Effector memory CD4-positive, alpha-beta T cell (primary cell): ENCODE measurements around the gene LIM2.
"Not testable (repeated sequence)": the region's sequence is repeated elsewhere in the genome, so short reads cannot be mapped to it uniquely, and the experiment has no call there.

ENCODE experiments used
- DNase-seq, 3 donors: peaks; one replicate each; pipeline ENCODE4 v3.0.0-alpha.2; 2020
- H3K27ac ChIP-seq: 2 replicates; pipeline ENCODE4 v1.7.0; 2013; ENCODE audit warnings: mild to moderate bottlenecking, low read length, moderate library complexity; ENCODE audit not compliant: insufficient read depth, poor library complexity, severe bottlenecking
- H3K27me3 ChIP-seq: replicated peaks from 2 replicates; pipeline ENCODE4 v1.7.0; 2013; ENCODE audit warnings: mild to moderate bottlenecking, low read length; ENCODE audit not compliant: insufficient read depth, control insufficient read depth, poor library complexity, severe bottlenecking
- H3K36me3 ChIP-seq: 2 replicates; pipeline ENCODE4 v1.7.0; 2013; ENCODE audit warnings: mild to moderate bottlenecking, low read length, moderate library complexity; ENCODE audit not compliant: control insufficient read depth, insufficient read depth
- H3K4me1 ChIP-seq: 2 replicates; pipeline ENCODE4 v1.7.0; 2013; ENCODE audit warnings: low read length, mild to moderate bottlenecking; ENCODE audit not compliant: control insufficient read depth, insufficient read depth, poor library complexity, severe bottlenecking
- H3K4me3 ChIP-seq: 2 replicates; pipeline ENCODE4 v1.7.0; 2013; ENCODE audit warnings: low read length, low read depth, mild to moderate bottlenecking; ENCODE audit not compliant: insufficient read depth, poor library complexity, severe bottlenecking
- H3K9me3 ChIP-seq: 2 replicates; pipeline ENCODE4 v1.7.0; 2013; ENCODE audit warnings: mild to moderate bottlenecking, low read length, moderate library complexity; ENCODE audit not compliant: control insufficient read depth

The LIM2 gene

DNA sequence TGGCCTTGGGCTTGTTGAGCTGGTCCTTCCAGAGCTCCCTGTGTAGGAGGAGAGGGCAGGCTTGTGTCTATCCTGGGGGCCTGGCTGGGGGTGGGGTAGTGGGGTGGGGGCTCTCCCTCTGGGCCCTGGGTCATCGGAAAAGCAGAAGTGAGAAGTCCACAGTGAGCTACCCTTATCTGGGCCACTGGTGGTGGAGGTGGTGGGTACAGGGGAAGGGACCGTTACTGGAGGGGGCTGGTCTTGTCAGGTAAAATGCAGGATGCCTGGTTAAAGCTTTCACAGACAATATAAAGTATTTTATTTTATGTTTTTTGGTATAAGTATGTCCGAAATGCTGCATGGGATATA, 30.0 kb upstream of the LIM2 start:
- H3K27ac ChIP-seq = no peak overlapping the region
- H3K27me3 ChIP-seq = peaks cover 10% of the 10 kb centered on the region
- DNase-seq = no peak
- no peaks in the 10 kb centered on the region for H3K36me3 ChIP-seq
- peaks cover 2% of the 10 kb centered on the region for H3K4me1 ChIP-seq
- no peaks in the 10 kb centered on the region for H3K9me3 ChIP-seq
- H3K4me3 ChIP-seq = no peak overlapping the region

GRCh38 chr19:51417107-51417809, 29.5 kb upstream of the LIM2 start, which contains the start of gene SIGLEC10:
Gene SIGLEC10, minus strand, starts transcription at chr19:51417642. Its CDS starts 61 bp downstream, at chr19:51417581.
- no peak for DNase-seq
- no peaks in the 10 kb centered on the region for H3K9me3 ChIP-seq
- no peak within 1 kb of the TSS for H3K27ac ChIP-seq
- peaks cover 10% of the 10 kb centered on the region for H3K27me3 ChIP-seq
- H3K4me1 ChIP-seq = peaks cover 2% of the 10 kb centered on the region
- no peaks in the 10 kb centered on the region for H3K36me3 ChIP-seq
- H3K4me3 ChIP-seq = no peak within 1 kb of the TSS

GRCh38 chr19:51416422-51416821, 28.6 kb upstream of the LIM2 start:
- not testable (repeated sequence) for H3K36me3 ChIP-seq, DNase-seq, H3K27me3 ChIP-seq, H3K4me1 ChIP-seq, H3K4me3 ChIP-seq, H3K9me3 ChIP-seq, H3K27ac ChIP-seq

DNA sequence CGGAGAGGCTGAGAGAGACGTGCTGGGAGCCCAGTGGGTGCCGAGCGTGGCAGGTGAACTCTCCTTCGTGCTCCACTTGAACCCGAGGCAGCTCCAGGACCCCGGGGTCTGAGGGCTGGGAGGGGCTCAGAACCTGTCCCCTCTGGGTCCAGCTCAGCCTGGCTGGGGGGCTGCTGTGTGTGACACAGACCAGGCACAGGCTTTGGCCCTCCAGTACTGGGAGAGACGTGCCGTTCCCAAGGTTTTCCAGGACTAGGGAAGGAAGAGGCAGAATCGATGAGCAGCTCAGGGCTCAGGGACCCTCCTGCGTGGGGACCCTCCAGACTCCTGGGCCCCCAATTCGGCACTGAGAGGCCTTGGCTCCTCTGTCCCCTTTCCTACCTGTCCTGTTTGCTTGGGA, 27.4 kb upstream of the LIM2 start:
- no peak overlapping the region for H3K27ac ChIP-seq
- DNase-seq = no peak
- no peak overlapping the region for H3K4me3 ChIP-seq
- no peaks in the 10 kb centered on the region for H3K4me1 ChIP-seq
- no peaks in the 10 kb centered on the region for H3K9me3 ChIP-seq
- no peaks in the 10 kb centered on the region for H3K27me3 ChIP-seq
- no peaks in the 10 kb centered on the region for H3K36me3 ChIP-seq

DNA sequence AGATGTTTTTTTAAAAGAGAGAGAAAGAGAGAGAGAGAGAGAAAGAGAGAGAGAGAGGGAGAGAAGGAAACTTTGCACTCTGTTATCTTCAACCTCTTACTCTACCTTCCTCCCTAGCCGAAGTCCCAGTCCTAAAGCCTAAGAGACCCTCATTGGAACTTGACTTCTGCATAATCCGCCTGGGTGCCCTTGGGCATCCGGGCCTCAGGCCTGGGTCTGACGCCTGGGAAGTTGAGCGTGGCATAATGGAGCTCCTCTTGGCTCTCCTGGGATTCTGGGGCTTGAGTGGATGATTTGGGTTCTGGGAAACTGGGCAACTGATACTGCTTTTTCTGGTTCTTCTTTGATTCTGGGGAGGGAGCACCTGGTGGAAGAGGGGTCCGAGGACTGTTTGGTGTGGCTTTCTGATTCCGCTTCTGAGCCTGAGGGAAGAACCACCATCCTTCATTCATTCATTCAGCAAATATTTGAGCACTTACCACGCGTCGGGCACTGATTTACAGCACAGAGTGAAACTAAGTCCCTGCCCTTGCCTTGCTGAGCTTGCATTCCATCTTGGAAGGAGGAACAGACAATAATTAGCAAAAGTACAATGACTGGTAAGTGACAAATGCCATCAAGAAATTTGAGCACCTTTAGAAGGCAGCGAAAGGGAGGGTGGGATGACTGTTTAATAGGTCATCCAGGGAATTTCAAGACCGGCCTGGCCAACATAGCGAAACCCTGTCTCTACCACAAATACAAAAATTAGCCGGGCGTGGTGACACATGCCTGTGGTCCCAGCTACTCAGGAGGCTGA, 23.4 kb upstream of the LIM2 start:
- Histone ChIP-seq H3K4me3 (no peak overlapping the region), H3K9me3 (no peaks in the 10 kb centered on the region), H3K4me1 (no peaks in the 10 kb centered on the region), H3K27me3 (no peaks in the 10 kb centered on the region), H3K36me3 (no peaks in the 10 kb centered on the region), H3K27ac (no peak overlapping the region)
- DNase-seq = no peak

GRCh38 chr19:51407511-51408131, 19.8 kb upstream of the LIM2 start:
- no peaks in the 10 kb centered on the region for H3K4me1 ChIP-seq
- H3K27me3 ChIP-seq = no peaks in the 10 kb centered on the region
- H3K4me3 ChIP-seq = no peak overlapping the region
- H3K36me3 ChIP-seq = no peaks in the 10 kb centered on the region
- H3K27ac ChIP-seq = no peak overlapping the region
- no peak for DNase-seq
- no peaks in the 10 kb centered on the region for H3K9me3 ChIP-seq

DNA sequence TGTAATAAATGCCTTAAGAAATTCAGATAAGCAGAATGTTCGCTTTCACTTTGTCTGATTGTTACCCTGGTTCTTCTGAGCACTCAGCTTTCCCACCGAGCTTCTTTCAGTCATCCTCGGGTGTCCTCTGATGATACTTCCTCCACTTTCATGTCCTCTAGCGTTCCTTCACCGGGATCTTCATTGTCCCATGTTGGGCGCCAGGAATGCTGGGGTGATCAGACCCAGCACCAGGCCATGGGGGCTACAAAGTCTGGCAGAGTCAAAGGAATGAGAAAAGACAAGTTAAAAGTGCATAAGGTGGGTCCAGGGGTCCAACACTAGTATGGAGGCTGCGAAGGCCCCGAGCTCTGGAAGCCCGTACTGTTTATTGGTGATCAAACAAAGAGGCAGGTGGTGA, 14.3 kb upstream of the LIM2 start:
- no peaks in the 10 kb centered on the region for H3K9me3 ChIP-seq
- no peaks in the 10 kb centered on the region for H3K4me1 ChIP-seq
- H3K27me3 ChIP-seq = no peaks in the 10 kb centered on the region
- no peak overlapping the region for H3K27ac ChIP-seq
- no peaks in the 10 kb centered on the region for H3K36me3 ChIP-seq
- H3K4me3 ChIP-seq = no peak overlapping the region
- no peak for DNase-seq

DNA sequence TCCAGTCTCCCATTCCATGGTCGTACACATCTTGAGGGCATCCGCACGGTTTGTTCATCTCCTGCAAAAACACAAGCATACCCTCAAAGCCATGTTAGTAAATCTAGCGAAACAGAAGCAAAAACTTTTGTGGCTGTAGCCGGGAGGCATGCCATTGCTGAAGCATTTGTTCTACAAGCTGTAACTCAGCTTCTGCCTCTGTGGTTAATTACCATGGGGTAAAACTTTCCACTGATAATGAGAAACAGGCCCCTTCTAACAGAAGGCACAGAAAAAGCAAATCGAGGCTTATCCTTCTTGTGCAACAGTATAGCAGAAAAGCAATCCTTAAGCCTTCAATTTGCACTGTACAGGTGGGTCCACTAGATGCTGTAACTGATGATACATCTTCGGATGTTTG, 12.2 kb upstream of the LIM2 start:
- not testable (repeated sequence) for H3K36me3 ChIP-seq, H3K4me1 ChIP-seq, DNase-seq, H3K9me3 ChIP-seq, H3K27me3 ChIP-seq, H3K27ac ChIP-seq, H3K4me3 ChIP-seq

- Histone ChIP-seq H3K27me3 (no peaks in the 10 kb centered on the region), H3K27ac (no peak overlapping the region), H3K4me1 (peaks cover 7% of the 10 kb centered on the region), H3K36me3 (no peaks in the 10 kb centered on the region), H3K9me3 (no peaks in the 10 kb centered on the region), H3K4me3 (no peak overlapping the region)
- no peak for DNase-seq
Measured at GRCh38 chr19:51399231-51399630, 11.5 kb upstream of the LIM2 start.

GRCh38 chr19:51398096-51398704, 10.4 kb upstream of the LIM2 start:
- Histone ChIP-seq H3K36me3 (no peaks in the 10 kb centered on the region), H3K27ac (no peak overlapping the region), H3K4me3 (no peak overlapping the region), H3K4me1 (peaks cover 12% of the 10 kb centered on the region), H3K9me3 (no peaks in the 10 kb centered on the region), H3K27me3 (no peaks in the 10 kb centered on the region)
- DNase-seq = no peak
